ENCODE data around the gene C8B.

C8B gene

GRCh38 chr1:56897150-56898004, 68.4 kb downstream of the C8B start:
- no peak for DNase-seq (ENCODE audit: low read depth)

DNA sequence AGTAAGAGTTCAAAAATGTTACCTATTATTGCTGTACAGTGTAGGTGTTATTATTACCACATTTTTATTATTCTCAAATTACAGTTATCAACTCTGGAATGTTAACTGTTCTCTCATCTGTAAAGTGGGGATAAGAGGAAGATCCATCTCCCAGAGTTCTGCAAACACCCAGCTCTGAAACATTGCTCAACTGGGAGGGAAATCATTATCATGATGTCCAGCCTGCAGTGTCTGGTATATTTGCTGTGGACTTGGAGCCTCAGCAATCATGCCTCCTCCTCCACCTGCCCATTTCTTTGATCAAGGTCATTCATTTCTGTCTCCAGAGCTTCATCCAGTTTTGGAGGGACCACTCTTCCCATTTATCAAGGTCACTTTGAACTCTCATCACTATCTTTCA, 71.8 kb downstream of the C8B start:
- DNase-seq (ENCODE audit: low read depth) = no peak

DNA sequence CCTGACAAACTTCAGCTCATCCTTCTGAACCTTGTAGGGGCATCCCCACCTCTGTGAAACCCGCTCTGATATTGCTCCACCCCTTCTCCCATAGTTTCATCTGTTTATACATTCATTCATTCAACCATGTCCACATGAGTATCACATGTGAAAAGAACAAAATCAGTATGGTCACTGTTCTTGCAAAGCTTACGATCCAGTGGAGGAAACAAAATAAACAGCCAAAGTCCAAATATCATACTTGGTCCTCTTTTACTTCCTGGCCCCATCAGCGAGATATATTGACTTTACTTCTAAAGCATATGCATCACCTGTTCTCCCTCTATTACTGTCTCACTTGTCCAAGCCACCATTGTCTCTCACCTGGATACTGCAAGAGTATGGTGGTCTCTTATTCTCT, 75.6 kb downstream of the C8B start:
- DNase-seq (ENCODE audit: low read depth) = no peak

- no peak for DNase-seq (ENCODE audit: low read depth)
These were observed 84.4 kb downstream of the C8B start for GRCh38 chr1:56881417-56881816.

- DNase-seq (ENCODE audit: low read depth) = no peak
These were observed 85.0 kb downstream of the C8B start for GRCh38 chr1:56880774-56881173.
